GF-D8 (cell line): Measurements from ENCODE around the gene HEPACAM.

Source experiments
- DNase-seq: peaks from one replicate; lab custom pipeline; 2025; lab: John Stamatoyannopoulos, UW

The HEPACAM gene

GRCh38 chr11:124898711-124899110 is 37.1 kb downstream of the HEPACAM start:
- DNase-seq, result no peak

- DNase-seq, result no peak
Measured at GRCh38 chr11:124898263-124898680, 37.6 kb downstream of the HEPACAM start.

GRCh38 chr11:124897674-124898262 is 38.1 kb downstream of the HEPACAM start, which contains the start of gene ROBO4:
Gene ROBO4, minus strand, starts transcription at chr11:124897865. Its CDS starts 70 bp downstream, at chr11:124897795.
- no peak for DNase-seq

DNA sequence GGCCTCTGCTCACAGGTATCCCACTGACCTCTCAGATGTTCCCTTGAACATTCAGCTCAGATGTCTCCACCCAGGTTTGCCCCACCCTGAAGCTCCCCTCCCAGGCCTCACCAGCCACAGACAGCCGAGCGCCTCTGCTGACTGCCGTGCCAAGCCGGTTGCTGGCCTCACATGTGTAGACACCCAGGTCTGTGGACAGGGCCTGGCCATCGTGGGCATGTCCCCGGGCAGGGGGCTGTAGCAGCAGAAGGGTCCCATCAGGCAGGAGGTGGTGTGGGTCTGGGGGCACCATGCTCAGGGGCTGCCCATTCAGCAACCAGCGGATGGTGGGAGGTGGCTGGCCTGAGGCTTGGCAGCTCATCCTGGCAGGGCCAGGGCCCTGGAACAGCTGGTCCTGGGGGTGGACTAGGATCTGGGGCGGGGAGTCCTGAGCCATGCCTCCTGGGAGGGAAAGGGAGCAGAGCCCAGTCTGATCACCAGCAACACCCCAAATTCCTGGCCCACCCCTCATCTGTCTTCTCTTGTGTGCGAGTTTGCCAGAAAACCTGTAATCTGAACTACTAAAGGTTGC is 38.9 kb downstream of the HEPACAM start:
- DNase-seq, result no peak

GRCh38 chr11:124896071-124896750 is 39.6 kb downstream of the HEPACAM start:
- no peak for DNase-seq

DNA sequence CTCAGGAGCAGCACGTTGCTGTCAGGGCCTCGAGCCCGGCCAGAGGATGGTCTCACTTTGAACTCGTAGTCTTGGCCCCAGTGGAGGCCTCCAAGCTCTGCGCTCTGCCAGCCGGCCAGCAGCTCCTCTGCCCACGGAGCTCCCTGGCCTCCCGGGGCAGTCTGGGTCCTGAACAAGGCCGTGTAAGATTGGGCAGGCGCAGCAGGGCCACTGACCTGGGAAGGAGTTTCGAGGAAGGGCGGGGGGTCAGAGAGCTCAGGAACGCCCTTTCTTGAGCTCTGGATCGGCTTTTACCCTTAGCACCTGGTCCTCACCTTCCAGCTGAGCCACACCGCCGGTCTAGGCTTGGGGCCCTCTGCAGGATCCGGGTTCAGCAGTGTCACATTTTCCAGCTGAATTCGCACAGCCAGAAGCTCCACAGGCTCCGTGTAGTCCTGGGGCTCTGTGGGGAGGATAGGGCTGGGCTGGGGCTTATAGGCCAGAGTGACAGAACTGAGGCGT is 40.3 kb downstream of the HEPACAM start:
- DNase-seq, result no peak

GRCh38 chr11:124894606-124895430 is 41.0 kb downstream of the HEPACAM start:
- DNase-seq, result no peak

DNA sequence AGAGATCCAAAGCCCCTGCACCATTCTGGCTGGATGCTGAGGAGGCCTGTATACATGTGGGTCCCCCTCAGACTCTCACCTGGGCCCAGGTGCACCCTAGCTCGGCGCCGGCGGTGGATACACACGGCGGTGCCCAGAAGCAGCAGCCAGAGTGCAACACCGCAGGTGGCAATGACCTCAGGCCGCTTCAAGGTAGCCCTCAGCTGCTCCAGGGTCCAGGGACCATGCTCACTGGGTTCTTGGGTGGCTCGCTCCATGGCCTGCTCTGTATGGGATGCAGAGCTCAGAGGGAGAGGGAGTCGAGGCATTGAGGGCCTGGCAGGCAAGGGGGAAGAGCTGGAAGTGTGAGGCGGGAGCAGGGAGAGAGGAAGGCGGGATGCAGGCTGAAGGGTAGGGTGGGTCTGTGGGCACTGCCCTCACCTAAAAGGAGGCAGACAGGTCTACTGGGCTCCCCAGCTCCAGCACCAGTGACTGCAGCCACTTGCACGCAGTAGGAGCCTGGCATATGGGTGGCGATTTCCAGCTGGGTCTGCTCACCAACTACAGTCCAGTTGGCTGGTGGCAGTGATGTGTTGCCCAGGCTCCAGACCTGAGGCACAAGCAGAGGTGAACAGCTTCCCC is 42.0 kb downstream of the HEPACAM start:
- no peak for DNase-seq

DNA sequence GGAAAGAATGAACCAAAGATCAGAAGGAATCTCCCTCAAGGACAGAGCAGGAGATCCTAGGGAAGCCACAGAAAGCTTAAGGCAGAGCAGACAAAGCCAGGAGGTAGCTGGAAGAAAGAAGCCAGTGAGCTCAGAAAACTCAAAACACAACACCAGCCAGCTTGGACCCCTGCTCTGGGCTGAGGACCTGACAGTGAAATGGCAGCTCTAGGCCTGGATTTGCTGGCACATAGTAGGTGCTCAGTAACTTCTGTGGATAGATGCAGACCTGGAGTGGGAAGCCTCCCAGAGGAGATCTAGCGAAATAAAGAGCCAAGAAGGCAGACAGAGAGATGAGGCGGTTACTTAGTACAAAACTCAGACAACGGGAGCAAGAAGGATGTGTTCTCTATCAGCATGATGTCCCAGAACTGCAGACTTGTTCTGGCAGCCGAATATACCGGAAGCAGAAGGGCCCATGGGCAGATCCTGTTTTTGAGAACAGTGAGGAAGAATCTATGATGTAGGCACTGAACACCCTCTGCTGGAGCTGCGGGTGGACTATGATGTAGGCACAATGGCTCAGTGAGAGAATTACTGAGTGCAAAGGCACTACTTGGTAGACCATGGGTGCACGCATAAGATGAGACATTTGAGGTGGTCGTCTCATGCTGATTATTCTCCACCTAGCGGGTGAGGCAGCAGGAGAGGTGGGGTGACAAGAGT is 42.9 kb downstream of the HEPACAM start:
- no peak for DNase-seq

DNA sequence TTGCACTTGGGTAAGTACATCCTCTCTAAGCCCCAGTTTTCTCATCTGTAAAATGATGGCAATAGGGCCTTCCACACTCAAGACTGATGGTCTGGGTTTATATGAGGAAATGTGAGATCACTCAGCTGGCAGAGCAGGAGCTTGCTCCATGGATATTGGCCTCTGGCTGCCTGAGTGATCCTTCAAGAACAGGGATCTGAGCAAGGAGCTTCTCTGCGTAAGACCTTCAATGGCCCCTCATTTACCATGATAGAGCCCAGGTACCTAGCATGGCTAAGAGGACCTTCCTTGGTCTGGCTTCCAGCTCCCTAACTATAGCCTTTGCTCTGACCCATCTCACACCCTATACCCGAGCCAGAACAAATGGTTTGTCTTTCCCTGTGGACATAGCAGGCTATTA is 43.7 kb downstream of the HEPACAM start:
- DNase-seq, result no peak

- DNase-seq, result no peak
Measured at GRCh38 chr11:124891373-124891861, 44.4 kb downstream of the HEPACAM start.

DNA sequence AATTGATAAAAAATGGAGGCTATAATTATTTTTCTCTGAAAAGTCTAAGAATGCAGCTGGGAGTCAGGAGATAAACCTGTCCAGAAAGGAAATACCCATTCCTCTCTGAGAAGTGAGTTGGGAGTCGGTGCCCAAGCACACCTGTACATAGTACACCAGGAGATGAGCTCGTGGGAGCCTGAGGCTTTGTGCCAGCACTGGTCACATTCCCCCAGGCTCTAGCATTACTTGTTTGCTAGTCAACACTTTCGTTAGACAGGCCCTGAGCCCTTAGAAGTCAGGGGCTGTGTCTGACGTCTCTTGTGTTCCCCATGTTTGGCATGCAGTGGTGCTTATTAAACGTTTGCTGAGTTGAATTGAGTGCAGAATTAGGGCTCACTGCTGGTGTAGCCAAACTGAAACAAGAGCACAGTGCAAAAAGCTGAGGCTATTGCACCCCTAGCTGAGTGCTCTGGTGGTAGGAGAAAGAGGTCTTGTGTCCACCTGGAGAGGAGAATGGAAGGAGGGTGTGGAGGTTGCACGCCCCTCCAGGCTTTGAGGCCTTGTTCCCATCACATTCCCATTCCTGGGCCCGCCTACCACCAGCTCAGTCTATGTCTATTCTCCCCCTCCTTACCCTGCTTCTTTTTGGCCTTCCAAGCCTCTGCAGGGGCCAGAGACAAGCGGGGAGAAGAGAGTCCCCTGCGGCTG is 45.0 kb downstream of the HEPACAM start:
- DNase-seq, result no peak

DNA sequence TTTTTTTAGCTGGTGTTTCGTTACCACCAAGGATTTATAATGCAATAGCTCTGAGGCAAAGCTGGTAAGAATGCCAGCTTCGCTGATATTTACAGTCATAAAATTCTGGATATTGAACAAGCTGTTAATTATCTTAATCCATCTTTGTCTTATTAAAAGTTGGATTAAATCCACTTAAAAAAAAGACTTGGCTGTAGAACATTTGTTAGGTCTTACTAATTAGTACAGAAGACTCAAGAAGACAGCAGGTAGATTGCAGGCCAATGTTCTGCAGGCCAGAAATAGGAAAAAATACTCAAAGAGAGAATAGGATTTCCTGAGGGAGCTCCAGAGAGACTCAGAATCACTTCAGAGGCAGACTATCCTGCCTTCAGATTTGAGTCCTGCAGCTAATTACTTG is 45.7 kb downstream of the HEPACAM start:
- DNase-seq, result no peak

- DNase-seq, result no peak
Measured at GRCh38 chr11:124889191-124890091, 46.4 kb downstream of the HEPACAM start.

- DNase-seq, result no peak
Measured at GRCh38 chr11:124887667-124888013, 48.2 kb downstream of the HEPACAM start.

DNA sequence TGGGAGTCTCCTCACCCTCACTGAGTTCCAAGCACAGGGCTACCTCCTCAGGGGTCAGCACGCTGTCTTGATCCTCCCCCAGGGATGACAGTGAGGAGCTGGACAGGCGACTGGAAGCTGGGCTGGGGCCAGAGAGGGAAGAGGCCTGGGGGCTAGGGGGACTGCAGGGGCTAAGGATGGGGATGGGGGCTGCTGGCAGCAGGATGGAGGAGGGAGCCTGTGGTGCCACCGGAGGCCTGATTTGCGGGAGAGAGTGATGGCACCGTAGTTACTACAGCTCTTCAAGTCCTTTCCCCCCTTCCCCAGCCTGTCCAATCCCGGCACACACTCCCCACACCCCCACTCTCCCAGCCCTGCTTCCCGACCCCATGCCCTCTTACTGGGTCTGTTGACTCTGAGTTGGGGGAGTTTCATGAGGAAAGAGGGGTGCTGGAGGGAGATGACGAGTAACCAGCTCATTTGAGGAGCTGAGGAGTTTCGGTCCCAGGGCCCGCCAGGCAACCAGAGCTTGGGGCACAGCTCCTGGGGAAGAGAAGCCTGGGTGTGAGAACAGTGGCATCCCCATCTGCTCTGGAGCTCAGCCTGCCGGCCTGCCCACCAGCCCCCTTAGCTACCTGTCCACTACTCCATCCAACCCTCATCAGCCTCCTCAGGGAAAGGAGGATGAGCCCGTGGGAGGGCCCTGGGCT is 48.7 kb downstream of the HEPACAM start:
- no peak for DNase-seq

DNA sequence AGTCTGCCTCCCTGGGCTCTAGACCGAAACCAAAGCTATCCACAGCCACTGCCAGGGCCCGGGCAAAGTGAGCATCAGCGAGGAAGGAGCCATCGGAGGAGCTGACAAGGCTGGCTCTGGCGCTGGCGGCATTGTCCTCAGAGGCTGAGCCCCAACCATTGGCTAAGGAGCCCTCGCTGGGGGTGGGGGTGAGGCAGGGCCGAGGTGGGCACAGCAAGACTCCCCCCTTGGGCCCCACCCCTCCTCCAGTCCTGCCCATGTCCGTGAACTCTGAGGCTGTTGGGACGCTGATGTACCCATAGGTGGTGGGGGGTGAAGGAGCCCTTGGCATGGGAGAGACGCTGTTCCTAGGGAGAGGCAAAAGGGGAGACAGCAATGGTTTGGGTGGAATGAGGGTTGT is 49.4 kb downstream of the HEPACAM start:
- no peak for DNase-seq

DNA sequence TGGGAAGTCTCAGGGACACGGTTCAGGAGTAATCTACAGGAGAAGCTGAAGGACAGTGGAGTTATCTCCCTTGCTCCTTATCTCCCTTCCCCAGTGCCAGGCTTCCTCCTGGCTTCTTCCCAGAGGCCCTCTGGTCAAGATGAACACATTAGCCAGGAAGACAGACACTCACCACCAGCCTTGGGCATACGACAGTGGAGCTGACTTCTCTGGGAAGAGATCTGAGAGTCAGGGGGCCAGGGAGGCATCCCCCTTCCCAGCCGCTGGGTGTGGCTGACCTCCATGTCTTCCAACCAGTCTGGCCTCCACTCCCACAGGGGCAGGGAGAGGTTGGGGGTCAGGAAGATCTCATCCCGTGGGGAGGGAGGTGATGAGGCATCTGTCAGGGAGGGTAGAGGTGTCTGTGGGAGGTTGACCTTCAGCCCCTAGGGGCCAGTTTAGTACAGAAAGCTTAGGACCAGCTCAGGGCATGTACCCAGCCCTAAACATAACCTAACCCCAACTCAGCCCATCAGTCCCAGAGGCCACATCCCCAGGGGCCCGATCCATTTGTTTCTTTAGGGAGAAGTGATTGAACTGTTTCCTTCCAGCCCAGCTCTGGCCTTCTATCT is 50.9 kb downstream of the HEPACAM start:
- DNase-seq, result no peak

GRCh38 chr11:124884340-124884739 is 51.5 kb downstream of the HEPACAM start:
- no peak for DNase-seq
